ENCODE results near the gene TXNDC9.

DNA sequence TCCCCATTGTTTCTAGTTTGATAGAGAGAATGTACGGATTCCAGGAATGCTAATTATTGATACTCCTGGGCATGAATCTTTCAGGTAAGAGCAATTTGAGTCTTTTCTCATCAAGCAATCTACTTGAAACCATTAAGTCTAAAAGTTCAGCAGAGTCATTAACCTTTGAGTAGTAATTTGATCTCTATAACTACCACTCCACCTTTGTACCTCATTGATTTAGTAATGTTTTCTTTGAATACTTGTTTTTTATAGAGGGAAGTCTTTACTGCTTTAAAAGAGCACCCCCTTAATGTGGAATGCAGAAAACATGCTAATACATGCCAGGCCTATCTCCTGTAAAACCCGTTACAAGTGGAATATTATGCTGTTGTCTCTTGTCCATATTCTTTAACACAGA, 46.0 kb upstream of the TXNDC9 start:
- TF ChIP-seq, protein P1, sequence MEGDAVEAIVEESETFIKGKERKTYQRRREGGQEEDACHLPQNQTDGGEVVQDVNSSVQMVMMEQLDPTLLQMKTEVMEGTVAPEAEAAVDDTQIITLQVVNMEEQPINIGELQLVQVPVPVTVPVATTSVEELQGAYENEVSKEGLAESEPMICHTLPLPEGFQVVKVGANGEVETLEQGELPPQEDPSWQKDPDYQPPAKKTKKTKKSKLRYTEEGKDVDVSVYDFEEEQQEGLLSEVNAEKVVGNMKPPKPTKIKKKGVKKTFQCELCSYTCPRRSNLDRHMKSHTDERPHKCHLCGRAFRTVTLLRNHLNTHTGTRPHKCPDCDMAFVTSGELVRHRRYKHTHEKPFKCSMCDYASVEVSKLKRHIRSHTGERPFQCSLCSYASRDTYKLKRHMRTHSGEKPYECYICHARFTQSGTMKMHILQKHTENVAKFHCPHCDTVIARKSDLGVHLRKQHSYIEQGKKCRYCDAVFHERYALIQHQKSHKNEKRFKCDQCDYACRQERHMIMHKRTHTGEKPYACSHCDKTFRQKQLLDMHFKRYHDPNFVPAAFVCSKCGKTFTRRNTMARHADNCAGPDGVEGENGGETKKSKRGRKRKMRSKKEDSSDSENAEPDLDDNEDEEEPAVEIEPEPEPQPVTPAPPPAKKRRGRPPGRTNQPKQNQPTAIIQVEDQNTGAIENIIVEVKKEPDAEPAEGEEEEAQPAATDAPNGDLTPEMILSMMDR (IDR thresholded peaks at IDR 0.05), result no peak
- TF ChIP-seq POLR2AphosphoS5 (IDR thresholded peaks at IDR 0.05) (no peak), POLR2A (IDR thresholded peaks at IDR 0.05) (no peak), EP300 (IDR thresholded peaks at IDR 0.05) (no peak)
